Astrocyte (in vitro differentiated cells and primary cell): Measurements from ENCODE around the gene PDE7B. TPM values are rescaled to one million over a fixed set of nuclear protein-coding genes. Genes with fewer than 3 reads are reported as not detected.

Experiments used
- DNase-seq: peaks from one replicate; pipeline ENCODE4 v3.0.0-alpha.2; 2010; ENCODE audit warnings: low read depth
- FAIRE-seq: peaks from 2 replicates; lab custom pipeline; 2011; peaks lifted over from hg19 to GRCh38; lab: Jason Lieb, UNC
- H2AFZ ChIP-seq: 2 replicates; pipeline ENCODE4 v1.6.0; 2012; ENCODE audit warnings: low read depth, low read length, inconsistent platforms
- H3K27ac ChIP-seq: 2 replicates; pipeline ENCODE4 v1.5.1; 2011; ENCODE audit warnings: low read depth, low read length, inconsistent platforms
- H3K27me3 ChIP-seq: 2 replicates; pipeline ENCODE4 v1.6.0; 2011; ENCODE audit warnings: low read length, inconsistent platforms; ENCODE audit not compliant: insufficient read depth
- H3K36me3 ChIP-seq: 2 replicates; pipeline ENCODE4 v1.5.1; 2011; ENCODE audit warnings: low read length, inconsistent platforms; ENCODE audit not compliant: insufficient read depth
- H3K4me1 ChIP-seq: 2 replicates; pipeline ENCODE4 v1.5.1; 2011; ENCODE audit warnings: low read length, inconsistent platforms; ENCODE audit not compliant: insufficient read depth
- H3K4me2 ChIP-seq: 2 replicates; pipeline ENCODE4 v1.6.0; 2012; ENCODE audit warnings: low read length, inconsistent platforms
- H3K4me3 ChIP-seq: 2 replicates; pipeline ENCODE4 v1.5.1; 2011; ENCODE audit warnings: low read depth, mild to moderate bottlenecking, low read length, inconsistent platforms; ENCODE audit not compliant: insufficient read depth
- H3K79me2 ChIP-seq: 2 replicates; pipeline ENCODE4 v1.6.0; 2012; ENCODE audit warnings: mild to moderate bottlenecking, low read length, inconsistent platforms; ENCODE audit not compliant: insufficient read depth
- H3K9ac ChIP-seq: 2 replicates; pipeline ENCODE4 v1.6.0; 2012; ENCODE audit warnings: mild to moderate bottlenecking, low read length, inconsistent platforms
- H3K9me3 ChIP-seq: 2 replicates; pipeline ENCODE4 v1.5.1; 2012; ENCODE audit warnings: low read depth, mild to moderate bottlenecking, low read length, inconsistent platforms; ENCODE audit not compliant: insufficient read depth
- H4K20me1 ChIP-seq: 2 replicates; pipeline ENCODE4 v1.6.0; 2012; ENCODE audit warnings: low read length, inconsistent platforms; ENCODE audit not compliant: insufficient read depth
- H3K27ac Mint-ChIP-seq: one replicate; pipeline ENCODE4 v1.8.0; 2021; ENCODE audit warnings: mild to moderate bottlenecking, mixed read lengths; ENCODE audit not compliant: unreplicated experiment
- H3K27me3 Mint-ChIP-seq: one replicate; pipeline ENCODE4 v1.8.0; 2021; ENCODE audit warnings: low read depth, mixed read lengths; ENCODE audit not compliant: unreplicated experiment
- H3K36me3 Mint-ChIP-seq: one replicate; pipeline ENCODE4 v1.8.0; 2021; ENCODE audit warnings: low read depth, mixed read lengths; ENCODE audit not compliant: unreplicated experiment
- H3K4me1 Mint-ChIP-seq: one replicate; pipeline ENCODE4 v1.8.0; 2021; ENCODE audit warnings: low read depth, mixed read lengths; ENCODE audit not compliant: unreplicated experiment
- H3K4me3 Mint-ChIP-seq: one replicate; pipeline ENCODE4 v1.8.0; 2021; ENCODE audit warnings: mild to moderate bottlenecking, moderate library complexity, mixed read lengths; ENCODE audit not compliant: unreplicated experiment
- H3K9me3 Mint-ChIP-seq: one replicate; pipeline ENCODE4 v1.8.0; 2021; ENCODE audit warnings: mild to moderate bottlenecking, mixed read lengths; ENCODE audit not compliant: unreplicated experiment
- CTCF ChIP-seq: IDR thresholded peaks from 2 replicates; pipeline ENCODE4 v1.5.1; 2011; ENCODE audit warnings: low read depth, mild to moderate bottlenecking, inconsistent platforms, low read length, moderate library complexity; ENCODE audit not compliant: insufficient read depth
- EZH2 ChIP-seq: IDR thresholded peaks from 2 replicates; pipeline ENCODE4 v1.6.1; 2012; ENCODE audit warnings: mild to moderate bottlenecking, low read length, inconsistent platforms; ENCODE audit not compliant: insufficient read depth
- total RNA-seq: library from RNA; stranded (reverse); gene quantifications from 2 replicates; pipeline ENCODE4 v1.2.1, GENCODE V29; 2021

The PDE7B gene
- total RNA-seq, 1 donor from 2014 or later: 0.27 TPM

GRCh38 chr6:136157743-136158142 lies 306.2 kb downstream of the PDE7B start:
- FAIRE-seq (no peak), DNase-seq (no peak)
- Histone ChIP-seq H3K27ac (no peak overlapping the region), H3K4me3 (no peak overlapping the region), H3K4me2 (no peak overlapping the region), H3K9ac (no peak overlapping the region), H3K36me3 (no peaks in the 10 kb centered on the region), H3K4me1 (no peaks in the 10 kb centered on the region), H3K79me2 (no peaks in the 10 kb centered on the region), H2AFZ (no peak overlapping the region), H3K27me3 (no peaks in the 10 kb centered on the region), H4K20me1 (no peaks in the 10 kb centered on the region), H3K9me3 (no peaks in the 10 kb centered on the region)
- Mint-ChIP-seq H3K27me3 (no peaks in the 10 kb centered on the region), H3K4me1 (no peaks in the 10 kb centered on the region), H3K36me3 (no peaks in the 10 kb centered on the region), H3K27ac (no peak overlapping the region), H3K4me3 (no peak overlapping the region), H3K9me3 (peaks cover 6% of the 10 kb centered on the region)
- TF ChIP-seq CTCF: no peak
- TF ChIP-seq EZH2: no peak

DNA sequence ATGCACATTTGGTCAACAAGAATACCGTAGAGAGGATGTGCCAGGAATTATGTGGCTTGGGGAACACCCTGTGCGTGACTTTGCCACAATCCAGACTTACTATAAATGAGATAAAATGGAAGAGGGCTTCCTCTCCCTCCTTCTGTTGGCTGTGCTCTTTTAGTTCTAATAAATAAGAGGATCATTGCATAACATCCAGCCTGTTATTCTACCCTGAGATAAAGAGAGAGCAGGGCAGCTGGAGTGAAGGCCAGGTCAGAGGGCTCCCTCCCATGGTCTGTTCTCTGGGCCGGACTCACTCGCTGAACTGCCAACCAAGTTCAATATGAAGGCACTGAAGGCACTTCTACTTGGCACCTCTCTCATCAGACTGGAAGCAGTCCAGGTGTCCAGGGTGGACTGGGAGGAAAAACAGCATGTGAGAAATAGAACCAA lies 306.9 kb downstream of the PDE7B start:
- H3K9ac ChIP-seq: no peak overlapping the region
- no peak overlapping the region for H3K4me2 ChIP-seq
- no peaks in the 10 kb centered on the region for H3K27me3 Mint-ChIP-seq
- no peaks in the 10 kb centered on the region for H3K36me3 ChIP-seq
- peaks cover 6% of the 10 kb centered on the region for H3K9me3 Mint-ChIP-seq
- H4K20me1 ChIP-seq: no peaks in the 10 kb centered on the region
- no peak overlapping the region for H3K4me3 Mint-ChIP-seq
- no peaks in the 10 kb centered on the region for H3K4me1 Mint-ChIP-seq
- DNase-seq (no peak), FAIRE-seq (no peak)
- H3K27ac ChIP-seq: no peak overlapping the region
- no peaks in the 10 kb centered on the region for H3K79me2 ChIP-seq
- H3K4me1 ChIP-seq: no peaks in the 10 kb centered on the region
- no peak for TF ChIP-seq CTCF
- no peak for TF ChIP-seq EZH2
- no peaks in the 10 kb centered on the region for H3K27me3 ChIP-seq
- no peak overlapping the region for H3K4me3 ChIP-seq
- no peak overlapping the region for H3K27ac Mint-ChIP-seq
- no peak overlapping the region for H2AFZ ChIP-seq
- H3K9me3 ChIP-seq: no peaks in the 10 kb centered on the region
- no peaks in the 10 kb centered on the region for H3K36me3 Mint-ChIP-seq

DNA sequence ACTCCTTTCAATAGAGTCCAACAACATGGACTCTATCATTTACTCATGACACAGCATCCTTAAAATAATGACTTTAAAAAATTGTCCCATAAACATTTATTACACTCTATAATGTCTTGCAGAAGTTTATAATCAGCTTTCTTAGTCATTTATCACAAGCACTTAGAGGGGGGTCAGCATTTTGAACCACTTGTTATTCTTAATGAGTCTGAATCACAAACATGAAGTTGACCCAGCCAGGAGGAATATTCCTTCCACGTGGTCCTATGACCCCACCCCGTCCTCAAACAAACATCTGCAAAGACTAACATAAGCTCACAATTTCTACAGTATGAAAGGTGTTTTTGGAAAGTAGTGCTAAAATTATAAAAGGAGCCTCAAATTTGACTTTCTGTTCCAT lies 307.5 kb downstream of the PDE7B start:
- no peak for FAIRE-seq
- no peaks in the 10 kb centered on the region for H3K36me3 Mint-ChIP-seq
- no peaks in the 10 kb centered on the region for H3K9me3 ChIP-seq
- no peak overlapping the region for H3K27ac Mint-ChIP-seq
- H3K4me1 ChIP-seq: no peaks in the 10 kb centered on the region
- DNase-seq: no peak
- H3K36me3 ChIP-seq: no peaks in the 10 kb centered on the region
- no peaks in the 10 kb centered on the region for H3K4me1 Mint-ChIP-seq
- no peak for TF ChIP-seq CTCF
- TF ChIP-seq EZH2: no peak
- no peaks in the 10 kb centered on the region for H4K20me1 ChIP-seq
- no peak overlapping the region for H3K4me3 Mint-ChIP-seq
- no peaks in the 10 kb centered on the region for H3K79me2 ChIP-seq
- peaks cover 6% of the 10 kb centered on the region for H3K9me3 Mint-ChIP-seq
- no peak overlapping the region for H2AFZ ChIP-seq
- H3K27me3 Mint-ChIP-seq: no peaks in the 10 kb centered on the region
- H3K27me3 ChIP-seq: no peaks in the 10 kb centered on the region
- no peak overlapping the region for H3K4me2 ChIP-seq
- H3K4me3 ChIP-seq: no peak overlapping the region
- no peak overlapping the region for H3K9ac ChIP-seq
- H3K27ac ChIP-seq: no peak overlapping the region
